H9 (cell line): ENCODE measurements around the gene MYO18B. TPM values are rescaled to one million over a fixed set of nuclear protein-coding genes. Genes with fewer than 3 reads are reported as not detected.

Experiments used
- DNase-seq: peaks from one replicate; pipeline ENCODE4 v3.0.0-alpha.2; 2017
- H2AFZ ChIP-seq: one replicate; pipeline ENCODE4 v1.6.1; 2013; ENCODE audit warnings: mild to moderate bottlenecking, low read length, control low read depth, moderate library complexity
- H2AK5ac ChIP-seq: 2 replicates; pipeline ENCODE4 v1.6.1; 2013; ENCODE audit warnings: low read length, control low read depth, mixed read lengths; ENCODE audit not compliant: insufficient read length
- H2BK120ac ChIP-seq: one replicate; pipeline ENCODE4 v1.6.1; 2013; ENCODE audit warnings: low read depth, mild to moderate bottlenecking, low read length, control low read depth, inconsistent platforms; ENCODE audit not compliant: poor library complexity, severe bottlenecking
- H2BK12ac ChIP-seq: 2 replicates; pipeline ENCODE4 v1.6.1; 2013; ENCODE audit warnings: low read length, control low read depth, mixed read lengths, low read depth; ENCODE audit not compliant: insufficient read length
- H2BK15ac ChIP-seq: 2 replicates; pipeline ENCODE4 v1.6.1; 2013; ENCODE audit warnings: low read depth, low read length, control low read depth
- H2BK20ac ChIP-seq: one replicate; pipeline ENCODE4 v1.6.1; 2013; ENCODE audit warnings: low read depth, mild to moderate bottlenecking, low read length, control low read depth, inconsistent platforms; ENCODE audit not compliant: poor library complexity, severe bottlenecking
- H2BK5ac ChIP-seq: 2 replicates; pipeline ENCODE4 v1.6.1; 2013; ENCODE audit warnings: low read length, control low read depth, mixed read lengths; ENCODE audit not compliant: insufficient read length
- H3K14ac ChIP-seq: 2 replicates; pipeline ENCODE4 v1.6.1; 2013; ENCODE audit warnings: low read length, control low read depth; ENCODE audit not compliant: insufficient read depth
- H3K18ac ChIP-seq: 2 replicates; pipeline ENCODE4 v1.6.1; 2013; ENCODE audit warnings: low read depth, mild to moderate bottlenecking, mixed read lengths, low read length, control low read depth; ENCODE audit not compliant: insufficient read length
- H3K23ac ChIP-seq: 2 replicates; pipeline ENCODE4 v1.6.1; 2013; ENCODE audit warnings: low read length, control low read depth, mixed read lengths, low read depth; ENCODE audit not compliant: insufficient read length
- H3K23me2 ChIP-seq: 2 replicates; pipeline ENCODE4 v1.6.1; 2013; ENCODE audit warnings: low read depth, mild to moderate bottlenecking, mixed read lengths, low read length, control low read depth; ENCODE audit not compliant: insufficient read length, poor library complexity, severe bottlenecking
- H3K27ac ChIP-seq: 2 replicates; pipeline ENCODE4 v1.5.1; 2013; ENCODE audit warnings: low read length, control low read depth, mixed read lengths, low read depth; ENCODE audit not compliant: insufficient read length
- H3K27me3 ChIP-seq: 2 replicates; pipeline ENCODE4 v1.6.1; 2013; ENCODE audit warnings: low read length, control low read depth, inconsistent platforms; ENCODE audit not compliant: insufficient read depth
- H3K4ac ChIP-seq: 2 replicates; pipeline ENCODE4 v1.6.1; 2013; ENCODE audit warnings: low read depth, mild to moderate bottlenecking, control low read depth, inconsistent platforms, low read length, moderate library complexity
- H3K4me1 ChIP-seq: 2 replicates; pipeline ENCODE4 v1.6.1; 2013; ENCODE audit warnings: low read length, control low read depth, inconsistent platforms; ENCODE audit not compliant: insufficient read depth
- H3K4me2 ChIP-seq: 2 replicates; pipeline ENCODE4 v1.6.1; 2013; ENCODE audit warnings: low read length, control low read depth, mixed read lengths; ENCODE audit not compliant: insufficient read length, insufficient read depth
- H3K56ac ChIP-seq: 2 replicates; pipeline ENCODE4 v1.6.1; 2013; ENCODE audit warnings: low read depth, mild to moderate bottlenecking, mixed read lengths, low read length, control low read depth; ENCODE audit not compliant: insufficient read length
- H3K79me1 ChIP-seq: 2 replicates; pipeline ENCODE4 v1.6.1; 2013; ENCODE audit warnings: low read depth, mild to moderate bottlenecking, moderate library complexity, low read length, control low read depth, inconsistent platforms; ENCODE audit not compliant: insufficient read depth, poor library complexity, severe bottlenecking
- H3K79me2 ChIP-seq: 2 replicates; pipeline ENCODE4 v1.6.1; 2013; ENCODE audit warnings: low read length, control low read depth, inconsistent platforms; ENCODE audit not compliant: insufficient read depth
- H3K9ac ChIP-seq: 2 replicates; pipeline ENCODE4 v1.6.1; 2013; ENCODE audit warnings: low read length, control low read depth, mixed read lengths; ENCODE audit not compliant: insufficient read length; ENCODE audit errors: extremely low read depth
- H3K9me3 ChIP-seq: one replicate; pipeline ENCODE4 v1.6.1; 2013; ENCODE audit warnings: low read depth, low read length, inconsistent platforms; ENCODE audit not compliant: control insufficient read depth
- H3T11ph ChIP-seq: one replicate; pipeline ENCODE4 v1.6.1; 2013; ENCODE audit warnings: mild to moderate bottlenecking, low read length, control low read depth, inconsistent platforms
- H4K20me1 ChIP-seq: one replicate; pipeline ENCODE4 v1.6.1; 2013; ENCODE audit not compliant: control insufficient read depth, insufficient read length, insufficient read depth
- H4K5ac ChIP-seq: 2 replicates; pipeline ENCODE4 v1.6.1; 2013; ENCODE audit warnings: low read depth, mild to moderate bottlenecking, mixed read lengths, low read length, control low read depth; ENCODE audit not compliant: insufficient read length
- H4K8ac ChIP-seq: replicated peaks from 2 replicates; pipeline ENCODE4 v1.6.1; 2013; ENCODE audit warnings: low read length, control low read depth, mixed read lengths, low read depth; ENCODE audit not compliant: insufficient read length
- H4K91ac ChIP-seq: 2 replicates; pipeline ENCODE4 v1.6.1; 2013; ENCODE audit warnings: low read depth, mild to moderate bottlenecking, moderate library complexity, mixed read lengths, low read length, control low read depth; ENCODE audit not compliant: insufficient read length
- H3K27ac Mint-ChIP-seq, 3 experiments: 2 replicates in 2 of 3; 3 replicates in 1 of 3; pipeline ENCODE4 v1.8.0; 2020 to 2021; ENCODE audit warnings: mixed read lengths in 3 of 3, mild to moderate bottlenecking in 1 of 3, moderate library complexity in 1 of 3
- H3K27me3 Mint-ChIP-seq: 2 replicates; pipeline ENCODE4 v1.8.0; 2021; ENCODE audit warnings: low read depth, mild to moderate bottlenecking, moderate library complexity, mixed read lengths
- H3K36me3 Mint-ChIP-seq, 3 experiments: 2 replicates in 2 of 3; 3 replicates in 1 of 3; pipeline ENCODE4 v1.8.0; 2020 to 2021; ENCODE audit warnings: low read depth in 3 of 3, mixed read lengths in 3 of 3; ENCODE audit not compliant: insufficient read depth in 1 of 3
- H3K4me1 Mint-ChIP-seq, 2 experiments: 2 replicates each; pipeline ENCODE4 v1.8.0; 2020; ENCODE audit warnings: mixed read lengths in 2 of 2
- H3K4me3 Mint-ChIP-seq, 2 experiments: 2 replicates in 1 of 2; 3 replicates in 1 of 2; pipeline ENCODE4 v1.8.0; 2020 to 2021; ENCODE audit warnings: mild to moderate bottlenecking in 2 of 2, mixed read lengths in 2 of 2, moderate library complexity in 1 of 2
- H3K9me3 Mint-ChIP-seq, 2 experiments: 2 replicates in 1 of 2; 3 replicates in 1 of 2; pipeline ENCODE4 v1.8.0; 2020; ENCODE audit warnings: mild to moderate bottlenecking in 2 of 2, mixed read lengths in 2 of 2, moderate library complexity in 1 of 2
- CTCF ChIP-seq: fragments of 200-600 bp; sonication (generic); conservative IDR thresholded peaks from 3 replicates; pipeline ENCODE4 v1.8.0; 2021; ENCODE audit warnings: antibody characterized with exemption, mild to moderate bottlenecking
- WGBS: extraction: QIAGEN DNeasy Blood & Tissue Kit; methylation state at CpG from one replicate; pipeline ENCODE4 v1.1.7; 2013; ENCODE audit warnings: missing lambda C conversion rate, low lambda C conversion rate, mixed read lengths; ENCODE audit not compliant: insufficient read length; ENCODE audit errors: extremely low coverage; 5-methylcytosine and 5-hydroxymethylcytosine counted together
- total RNA-seq: library from RNA; stranded (reverse); gene quantifications from 2 replicates; pipeline ENCODE4 v1.2.1, GENCODE V29; 2021

Gene MYO18B
- total RNA-seq, 1 experiment from 2014 or later: 0.46 TPM

GRCh38 chr22:25710501-25710900, 31.5 kb upstream of the MYO18B start:
- no peak overlapping the region for H2AK5ac ChIP-seq
- H4K20me1 ChIP-seq: no peaks in the 10 kb centered on the region
- no peaks in the 10 kb centered on the region for H3K23me2 ChIP-seq
- H3K56ac ChIP-seq: no peak overlapping the region
- H3K4ac ChIP-seq: no peak overlapping the region
- no peak overlapping the region for H2AFZ ChIP-seq
- H3K14ac ChIP-seq: no peak overlapping the region
- H3K4me2 ChIP-seq: no peak overlapping the region
- Mint-ChIP-seq H3K9me3 (no peaks in the 10 kb centered on the region), H3K36me3 (peaks cover 2 to 15% (median 12%) of the 10 kb centered on the region in 3 experiments; a peak in 6 of 7 replicates), H3K4me1 (no peaks in the 10 kb centered on the region), H3K27ac (no peak overlapping the region), H3K4me3 (no peak overlapping the region), H3K27me3 (no peaks in the 10 kb centered on the region)
- H3K9ac ChIP-seq: no peak overlapping the region
- no peak overlapping the region for H3K27ac ChIP-seq
- H4K8ac ChIP-seq: no peak overlapping the region
- no peaks in the 10 kb centered on the region for H3K79me2 ChIP-seq
- H2BK5ac ChIP-seq: no peak overlapping the region
- no peak for DNase-seq
- no peak overlapping the region for H4K91ac ChIP-seq
- H2BK15ac ChIP-seq: no peak overlapping the region
- no peak overlapping the region for H3T11ph ChIP-seq
- no peak overlapping the region for H3K23ac ChIP-seq
- H3K4me1 ChIP-seq: no peaks in the 10 kb centered on the region
- H3K18ac ChIP-seq: no peak overlapping the region
- no peak overlapping the region for H4K5ac ChIP-seq
- WGBS: no CpG with 5 or more reads among the region's 7 CpGs
- no peaks in the 10 kb centered on the region for H3K79me1 ChIP-seq
- H2BK20ac ChIP-seq: no peak overlapping the region
- no peak overlapping the region for H2BK12ac ChIP-seq
- H3K9me3 ChIP-seq: no peaks in the 10 kb centered on the region
- H2BK120ac ChIP-seq: no peak overlapping the region
- no peak for TF ChIP-seq CTCF
- no peaks in the 10 kb centered on the region for H3K27me3 ChIP-seq
